ENCODE results near the gene AEBP1. TPM values are rescaled to one million over a fixed set of nuclear protein-coding genes. Genes with fewer than 3 reads are reported as not detected.

The AEBP1 gene
- total RNA-seq, 1 donor from 2014 or later: 21.7 TPM

GRCh38 chr7:44096326-44096881 lies 7.7 kb upstream of the AEBP1 start:
- Mint-ChIP-seq H3K27ac (peak overlapping the region; percentile 91), H3K9me3 (no peaks in the 10 kb centered on the region), H3K4me1 (peaks cover 74% of the 10 kb centered on the region), H3K36me3 (ENCODE audit: low read depth) (no peaks in the 10 kb centered on the region), H3K4me3 (no peak overlapping the region), H3K27me3 (no peaks in the 10 kb centered on the region)
- DNase-seq: no peak
- TF ChIP-seq, protein P1, sequence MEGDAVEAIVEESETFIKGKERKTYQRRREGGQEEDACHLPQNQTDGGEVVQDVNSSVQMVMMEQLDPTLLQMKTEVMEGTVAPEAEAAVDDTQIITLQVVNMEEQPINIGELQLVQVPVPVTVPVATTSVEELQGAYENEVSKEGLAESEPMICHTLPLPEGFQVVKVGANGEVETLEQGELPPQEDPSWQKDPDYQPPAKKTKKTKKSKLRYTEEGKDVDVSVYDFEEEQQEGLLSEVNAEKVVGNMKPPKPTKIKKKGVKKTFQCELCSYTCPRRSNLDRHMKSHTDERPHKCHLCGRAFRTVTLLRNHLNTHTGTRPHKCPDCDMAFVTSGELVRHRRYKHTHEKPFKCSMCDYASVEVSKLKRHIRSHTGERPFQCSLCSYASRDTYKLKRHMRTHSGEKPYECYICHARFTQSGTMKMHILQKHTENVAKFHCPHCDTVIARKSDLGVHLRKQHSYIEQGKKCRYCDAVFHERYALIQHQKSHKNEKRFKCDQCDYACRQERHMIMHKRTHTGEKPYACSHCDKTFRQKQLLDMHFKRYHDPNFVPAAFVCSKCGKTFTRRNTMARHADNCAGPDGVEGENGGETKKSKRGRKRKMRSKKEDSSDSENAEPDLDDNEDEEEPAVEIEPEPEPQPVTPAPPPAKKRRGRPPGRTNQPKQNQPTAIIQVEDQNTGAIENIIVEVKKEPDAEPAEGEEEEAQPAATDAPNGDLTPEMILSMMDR (IDR thresholded peaks at IDR 0.05): no peak
- CTCF ChIA-PET: no interaction called here
- no peak for ATAC-seq (ENCODE audit: low read depth)
- intact Hi-C loops (cut with micrococcal nuclease): loop anchor here (2.0 kb wide), 2 partner anchors 26 to 50 kb away; partner anchors contain the start of gene POLD2
- POLR2A ChIA-PET: interaction anchor here (1.2 to 2.4 kb wide), 4 partner anchors 9 to 37 kb away, joined by 3 to 20 read pairs (median 5); partner anchors contain the start of gene POLD2

- ChIA-PET CTCF (interaction anchor here (0.9 to 1.1 kb wide), 3 partner anchors 22 to 103 kb away, joined by 3 to 4 read pairs (median 3); partner anchors contain the start of gene YKT6), POLR2A (interaction anchor here (0.5 to 2.4 kb wide), 14 partner anchors 8 to 661 kb away, joined by 3 to 20 read pairs (median 5); partner anchors contain the start of genes DBNL, PGAM2 and POLD2)
- no peaks in the 10 kb centered on the region for H3K27me3 Mint-ChIP-seq
- H3K36me3 Mint-ChIP-seq (ENCODE audit: low read depth): no peaks in the 10 kb centered on the region
- ATAC-seq (ENCODE audit: low read depth): peak; percentile 89
- TF ChIP-seq, protein P1 (IDR thresholded peaks at IDR 0.05): no peak
- H3K9me3 Mint-ChIP-seq: no peaks in the 10 kb centered on the region
- H3K27ac Mint-ChIP-seq: peak overlapping the region; percentile 91
- DNase-seq: peak; percentile 53
- intact Hi-C loops (cut with micrococcal nuclease): loop anchor here (1.0 to 2.0 kb wide), 4 partner anchors 8 to 50 kb away; partner anchors contain the start of genes POLD2 and POLM
- peaks cover 79% of the 10 kb centered on the region for H3K4me1 Mint-ChIP-seq
- H3K4me3 Mint-ChIP-seq: peak overlapping the region; percentile 15
Measured at GRCh38 chr7:44097064-44097932, 6.8 kb upstream of the AEBP1 start.

GRCh38 chr7:44098092-44099068 lies 5.8 kb upstream of the AEBP1 start:
- H3K9me3 Mint-ChIP-seq: no peaks in the 10 kb centered on the region
- no peaks in the 10 kb centered on the region for H3K36me3 Mint-ChIP-seq (ENCODE audit: low read depth)
- peak overlapping the region; percentile 91 for H3K27ac Mint-ChIP-seq
- ChIA-PET CTCF (interaction anchor here (0.9 to 1.1 kb wide), 2 partner anchors 26 to 102 kb away, joined by 3 to 4 read pairs; partner anchors contain the start of gene YKT6), POLR2A (interaction anchor here (0.6 to 2.4 kb wide), 10 partner anchors 7 to 517 kb away, joined by 3 to 20 read pairs (median 6); partner anchors contain the start of genes DBNL and POLD2)
- TF ChIP-seq, protein P1 (IDR thresholded peaks at IDR 0.05): no peak
- DNase-seq (no peak), ATAC-seq (ENCODE audit: low read depth) (no peak)
- no peaks in the 10 kb centered on the region for H3K27me3 Mint-ChIP-seq
- intact Hi-C loops (cut with micrococcal nuclease): no loop called here
- H3K4me3 Mint-ChIP-seq: no peak overlapping the region
- peaks cover 81% of the 10 kb centered on the region for H3K4me1 Mint-ChIP-seq

- POLR2A ChIA-PET: interaction anchor here (0.6 to 1.8 kb wide), 3 partner anchors 18 to 42 kb away, joined by 3 to 7 read pairs (median 4); partner anchors contain the start of gene POLD2
- peak overlapping the region; percentile 20 for H3K27ac Mint-ChIP-seq
Measured at GRCh38 chr7:44099669-44100068, 4.5 kb upstream of the AEBP1 start.

More at GRCh38 chr7:44099669-44100068, 4.5 kb upstream of the AEBP1 start:
- H3K4me1 Mint-ChIP-seq: peaks cover 78% of the 10 kb centered on the region
- ATAC-seq (ENCODE audit: low read depth): no peak
- no peaks in the 10 kb centered on the region for H3K36me3 Mint-ChIP-seq (ENCODE audit: low read depth)
- CTCF ChIA-PET: no interaction called here
- no peak overlapping the region for H3K4me3 Mint-ChIP-seq
- H3K9me3 Mint-ChIP-seq: no peaks in the 10 kb centered on the region
- TF ChIP-seq, protein P1 (IDR thresholded peaks at IDR 0.05): no peak
- H3K27me3 Mint-ChIP-seq: no peaks in the 10 kb centered on the region
- intact Hi-C loops (cut with micrococcal nuclease): no loop called here
- no peak for DNase-seq

Data from activated B cell treated with CpG ODN at 0.5 μM for 24 hours (primary cell).